ENCODE results near the gene LIPK.

- TF ChIP-seq CTCF (IDR thresholded peaks at IDR 0.05), result no peak
- TF ChIP-seq POLR2A (IDR thresholded peaks at IDR 0.05), result no peak
Observed at GRCh38 chr10:88659725-88660597, 46.1 kb upstream of the LIPK start.

Data from right lobe of liver (tissue), 4 donors.